Subcutaneous abdominal adipose tissue (tissue), 5 donors: Measurements from ENCODE around the gene GSTT4.
"Not testable (repeated sequence)": the region's sequence is repeated elsewhere in the genome, so short reads cannot be mapped to it uniquely, and the experiment has no call there.

Experiments
- H3K27ac ChIP-seq: one replicate; pipeline ENCODE4 v1.7.0; 2013; ENCODE audit warnings: low read depth, mild to moderate bottlenecking, inconsistent platforms, low read length, moderate library complexity
- H3K27me3 ChIP-seq, 5 donors: one replicate each; pipeline ENCODE4 v1.7.0; 2013; ENCODE audit warnings: low read length in 5 of 5, inconsistent platforms in 1 of 5; ENCODE audit not compliant: control insufficient read depth in 5 of 5, insufficient read depth in 4 of 5
- H3K36me3 ChIP-seq, 5 donors: one replicate each; pipeline ENCODE4 v1.7.0; 2013; ENCODE audit warnings: low read length in 5 of 5; ENCODE audit not compliant: control insufficient read depth in 5 of 5, insufficient read depth in 5 of 5
- H3K4me1 ChIP-seq, 5 donors: one replicate each; pipeline ENCODE4 v1.7.0; 2013; ENCODE audit warnings: low read length in 5 of 5, mild to moderate bottlenecking in 3 of 5, moderate library complexity in 1 of 5; ENCODE audit not compliant: control insufficient read depth in 5 of 5, insufficient read depth in 5 of 5
- H3K4me3 ChIP-seq, 5 donors: one replicate each; pipeline ENCODE4 v1.7.0; 2013; ENCODE audit warnings: low read length in 5 of 5, low read depth in 1 of 5
- H3K9ac ChIP-seq, 5 donors: one replicate each; pipeline ENCODE4 v1.7.0; 2013; ENCODE audit warnings: low read length in 5 of 5, mild to moderate bottlenecking in 4 of 5, moderate library complexity in 3 of 5
- H3K9me3 ChIP-seq, 5 donors: one replicate each; pipeline ENCODE4 v1.7.0; 2013; ENCODE audit warnings: low read length in 5 of 5; ENCODE audit not compliant: control insufficient read depth in 5 of 5
- donor health status: healthy.
- donor health status: healthy.
- donor health status: healthy.
- donor health status: healthy.
- donor health status: healthy.

GSTT4 gene

GRCh38 chr22:24008381-24009226 is 3.4 kb upstream of the GSTT4 start:
- no peak overlapping the region for H3K9ac ChIP-seq
- peaks cover 5 to 28% (median 24%) of the 10 kb centered on the region in 5 donors for H3K4me1 ChIP-seq
- H3K9me3 ChIP-seq, result no peaks in the 10 kb centered on the region
- no peaks in the 10 kb centered on the region for H3K27me3 ChIP-seq
- H3K36me3 ChIP-seq, result no peaks in the 10 kb centered on the region
- H3K27ac ChIP-seq, result no peak overlapping the region
- H3K4me3 ChIP-seq, result no peak overlapping the region

GRCh38 chr22:24008022-24008283 is 2.7 kb upstream of the GSTT4 start:
- no peaks in the 10 kb centered on the region for H3K9me3 ChIP-seq
- no peak overlapping the region for H3K27ac ChIP-seq
- no peak overlapping the region for H3K9ac ChIP-seq
- H3K4me3 ChIP-seq, result no peak overlapping the region
- H3K36me3 ChIP-seq, result no peaks in the 10 kb centered on the region
- H3K4me1 ChIP-seq, result peaks cover 5 to 28% (median 24%) of the 10 kb centered on the region in 5 donors
- H3K27me3 ChIP-seq, result no peaks in the 10 kb centered on the region

- Histone ChIP-seq H3K4me3 (no peak overlapping the region), H3K36me3 (no peaks in the 10 kb centered on the region), H3K4me1 (peaks cover 5 to 25% (median 23%) of the 10 kb centered on the region in 5 donors), H3K27me3 (no peaks in the 10 kb centered on the region), H3K27ac (no peak overlapping the region), H3K9me3 (no peaks in the 10 kb centered on the region), H3K9ac (no peak overlapping the region)
These were observed 2.2 kb upstream of the GSTT4 start for GRCh38 chr22:24007253-24008021.

- H3K9me3 ChIP-seq, result no peaks in the 10 kb centered on the region
- peaks cover 3 to 19% (median 17%) of the 10 kb centered on the region in 5 donors for H3K4me1 ChIP-seq
These were observed 1.6 kb upstream of the GSTT4 start for GRCh38 chr22:24006914-24007214.

GRCh38 chr22:24006207-24006913 is 1.1 kb upstream of the GSTT4 start:
- H3K27me3 ChIP-seq, result peaks cover 0 to 3% (median 0%) of the 10 kb centered on the region in 5 donors
- H3K36me3 ChIP-seq, result no peaks in the 10 kb centered on the region
- no peak overlapping the region for H3K4me3 ChIP-seq
- H3K27ac ChIP-seq, result no peak overlapping the region
- H3K9ac ChIP-seq, result no peak overlapping the region
- peaks cover 3 to 14% (median 12%) of the 10 kb centered on the region in 5 donors for H3K4me1 ChIP-seq
- H3K9me3 ChIP-seq, result no peaks in the 10 kb centered on the region

More at GRCh38 chr22:24006914-24007214, 1.6 kb upstream of the GSTT4 start:
- Histone ChIP-seq H3K9ac (no peak overlapping the region), H3K27me3 (peaks cover 0 to 3% (median 0%) of the 10 kb centered on the region in 5 donors), H3K27ac (no peak overlapping the region), H3K4me3 (no peak overlapping the region), H3K36me3 (no peaks in the 10 kb centered on the region)

GRCh38 chr22:24003887-24004286 is 1.4 kb downstream of the GSTT4 start:
- no peak overlapping the region for H3K27ac ChIP-seq
- H3K9ac ChIP-seq, result no peak overlapping the region
- no peaks in the 10 kb centered on the region for H3K36me3 ChIP-seq
- H3K27me3 ChIP-seq, result peaks cover 0 to 3% (median 0%) of the 10 kb centered on the region in 5 donors
- peaks cover 3 to 9% (median 8%) of the 10 kb centered on the region in 5 donors for H3K4me1 ChIP-seq
- no peak overlapping the region for H3K4me3 ChIP-seq
- no peaks in the 10 kb centered on the region for H3K9me3 ChIP-seq

GRCh38 chr22:24002851-24003250 is 2.4 kb downstream of the GSTT4 start:
- Histone ChIP-seq H3K36me3 (no peaks in the 10 kb centered on the region), H3K27ac (no peak overlapping the region), H3K27me3 (peaks cover 0 to 3% (median 0%) of the 10 kb centered on the region in 5 donors), H3K9me3 (no peaks in the 10 kb centered on the region), H3K4me3 (no peak overlapping the region), H3K4me1 (peaks cover 3 to 9% (median 8%) of the 10 kb centered on the region in 5 donors), H3K9ac (no peak overlapping the region)

- no peaks in the 10 kb centered on the region for H3K9me3 ChIP-seq
- peaks cover 3 to 9% (median 8%) of the 10 kb centered on the region in 5 donors for H3K4me1 ChIP-seq
- no peak overlapping the region for H3K27ac ChIP-seq
- no peak overlapping the region for H3K9ac ChIP-seq
- H3K36me3 ChIP-seq, result no peaks in the 10 kb centered on the region
- no peak overlapping the region for H3K4me3 ChIP-seq
- peaks cover 0 to 3% (median 0%) of the 10 kb centered on the region in 5 donors for H3K27me3 ChIP-seq
These were observed 3.0 kb downstream of the GSTT4 start for GRCh38 chr22:24002272-24002671.

- Histone ChIP-seq H3K9ac (no peak overlapping the region), H3K27ac (no peak overlapping the region), H3K27me3 (peaks cover 0 to 3% (median 0%) of the 10 kb centered on the region in 5 donors), H3K4me1 (peaks cover 3 to 9% (median 8%) of the 10 kb centered on the region in 5 donors), H3K36me3 (no peaks in the 10 kb centered on the region), H3K9me3 (no peaks in the 10 kb centered on the region), H3K4me3 (no peak overlapping the region)
These were observed 3.9 kb downstream of the GSTT4 start for GRCh38 chr22:24001314-24001713.

- H3K4me3 ChIP-seq, H3K27me3 ChIP-seq, H3K36me3 ChIP-seq, H3K9me3 ChIP-seq, H3K9ac ChIP-seq, H3K4me1 ChIP-seq, H3K27ac ChIP-seq: not testable (repeated sequence)
These were observed 5.5 kb downstream of the GSTT4 start for GRCh38 chr22:23999779-24000178.
